ENCODE measurements around the gene PLEKHO2. TPM values are rescaled to one million over a fixed set of nuclear protein-coding genes. Genes with fewer than 3 reads are reported as not detected.

Gene PLEKHO2
- total and polyA plus RNA-seq, 2 donors (not counting 3 experiments of a cell fraction or from before 2014, with no cell fraction given), result 21.9 to 24.9 TPM

DNA sequence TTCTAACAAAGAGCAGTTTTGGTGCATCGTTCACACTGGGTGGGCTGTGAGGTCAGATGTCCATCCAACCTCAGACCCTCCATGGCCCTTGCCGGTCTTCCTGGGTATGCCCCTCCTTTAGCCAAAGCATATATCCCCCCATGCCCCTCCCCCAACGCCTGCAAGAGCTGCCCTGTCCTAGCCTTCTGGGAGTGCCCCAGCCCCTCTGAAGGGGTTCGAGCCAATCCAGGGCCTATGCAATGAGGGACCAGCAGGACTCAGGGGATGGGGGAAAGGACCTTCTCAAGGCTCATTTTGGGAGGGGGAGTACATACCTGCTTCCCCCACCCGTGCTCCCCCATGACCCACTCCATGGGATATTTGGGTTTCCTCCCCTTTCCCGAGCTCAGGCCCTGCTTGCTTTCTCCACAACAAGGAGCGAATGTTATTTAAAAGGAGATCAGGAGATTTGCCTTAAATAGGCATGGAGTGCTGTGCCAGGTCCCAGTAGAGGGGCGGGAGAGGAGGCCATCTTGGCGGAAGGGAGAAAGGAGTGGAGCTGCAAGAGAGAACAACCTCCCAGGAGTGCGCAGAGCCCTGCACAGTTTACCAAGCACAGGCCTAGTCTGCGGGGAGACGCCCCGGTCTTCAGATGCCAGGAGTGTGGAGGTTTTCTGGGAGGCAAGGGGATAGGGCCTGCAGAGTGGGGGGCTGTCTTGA is 34.5 kb upstream of the PLEKHO2 start:
- DNase-seq (ENCODE audit: low read depth, low spot score), result no peak
- Histone ChIP-seq H4K20me1 (replicated peaks; ENCODE audit: control insufficient read depth, extremely low read depth, insufficient read depth, low read length) (no peaks in the 10 kb centered on the region), H3K36me3 (ENCODE audit: control insufficient read depth in 2 of 2, extremely low read depth in 1 of 2, insufficient read depth in 2 of 2, low read length in 2 of 2) (no peaks in the 10 kb centered on the region), H3K9ac (replicated peaks; ENCODE audit: extremely low read depth, insufficient read depth, low read length) (no peak overlapping the region), H3K9me3 (replicated peaks; ENCODE audit: control insufficient read depth, insufficient read depth, low read length) (no peaks in the 10 kb centered on the region), H3K4me1 (ENCODE audit: control insufficient read depth, extremely low read depth, insufficient read depth, low read length) (no peaks in the 10 kb centered on the region), H3K9me1 (replicated peaks; ENCODE audit: control insufficient read depth, extremely low read depth, insufficient read depth, low read length) (no peaks in the 10 kb centered on the region), H2AFZ (ENCODE audit: low read depth, low read length) (no peak overlapping the region), H3K27ac (ENCODE audit: insufficient read depth, low read depth, low read length) (no peak overlapping the region), H3K27me3 (ENCODE audit: control insufficient read depth in 2 of 2, insufficient read depth in 2 of 2, low read length in 2 of 2) (peaks cover 0 to 8% of the 10 kb centered on the region in 2 experiments), H3K79me2 (ENCODE audit: control insufficient read depth, insufficient read depth, low read length) (no peaks in the 10 kb centered on the region), H3K4me2 (ENCODE audit: insufficient read depth, low read length) (no peak overlapping the region), H3K4me3 (replicated peaks in 1 of 3; ENCODE audit: insufficient read depth in 1 of 3, low read depth in 1 of 3, low read length in 3 of 3) (no peak overlapping the region)
- ChIA-PET POLR2A (no interaction called here), CTCF (interaction anchor here (1.0 to 5.1 kb wide), 5 partner anchors 14 to 98 kb away, joined by 5 to 61 read pairs (median 7); no protein-coding TSS in a partner anchor)
- no TSS peak for BruUV-seq (replicated peaks)
- no peak for TF ChIP-seq POLR2A (IDR thresholded peaks at IDR 0.05; ENCODE audit: low read depth, low read length)
- no peak for TF ChIP-seq POLR2AphosphoS5 (IDR thresholded peaks at IDR 0.05; ENCODE audit: insufficient read depth, low read depth, low read length)
- dilution Hi-C loops (cut with MboI; ENCODE audit: extremely low pct_ligation_motif_present, low sequenced_read_pairs) (no loop called here), intact Hi-C loops (cut with micrococcal nuclease) (no loop called here)
- FAIRE-seq, result no peak

DNA sequence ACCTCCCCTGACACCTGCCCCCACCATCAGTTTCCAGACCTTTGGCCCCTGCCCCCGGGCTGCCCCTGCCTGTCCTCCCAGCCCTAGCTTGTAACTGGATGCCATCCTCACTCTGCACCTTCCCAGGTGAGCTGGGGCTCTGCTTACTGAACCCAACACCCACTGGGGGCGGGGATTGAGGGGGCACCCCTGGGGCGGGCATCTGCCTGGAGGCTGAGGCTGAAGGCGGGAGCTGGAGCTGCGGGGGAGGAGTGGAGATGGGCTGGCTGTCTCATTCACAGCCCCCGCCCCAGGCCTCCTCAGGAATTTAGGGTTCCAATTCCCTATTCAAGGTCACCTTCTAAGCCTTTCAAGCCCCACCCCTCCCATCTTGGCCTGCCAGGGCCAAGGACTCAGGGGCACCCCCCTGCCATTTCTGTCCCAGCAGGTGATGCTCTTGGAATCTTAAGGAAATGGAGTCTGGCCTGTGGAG is 33.9 kb upstream of the PLEKHO2 start:
- no TSS peak for BruUV-seq (replicated peaks)
- no peaks in the 10 kb centered on the region for H3K4me1 ChIP-seq (ENCODE audit: control insufficient read depth, extremely low read depth, insufficient read depth, low read length)
- H3K4me3 ChIP-seq (replicated peaks in 1 of 3; ENCODE audit: insufficient read depth in 1 of 3, low read depth in 1 of 3, low read length in 3 of 3), result no peak overlapping the region
- peaks cover 0 to 8% of the 10 kb centered on the region in 2 experiments for H3K27me3 ChIP-seq (ENCODE audit: control insufficient read depth in 2 of 2, insufficient read depth in 2 of 2, low read length in 2 of 2)
- FAIRE-seq (no peak), DNase-seq (ENCODE audit: low read depth, low spot score) (no peak)
- H2AFZ ChIP-seq (ENCODE audit: low read depth, low read length), result no peak overlapping the region
- CTCF ChIA-PET, result interaction anchor here (0.7 to 6.9 kb wide), 6 partner anchors 14 to 143 kb away, joined by 3 to 222 read pairs (median 37); no protein-coding TSS in a partner anchor
- intact Hi-C loops (cut with micrococcal nuclease), result no loop called here
- no peaks in the 10 kb centered on the region for H3K36me3 ChIP-seq (ENCODE audit: control insufficient read depth in 2 of 2, extremely low read depth in 1 of 2, insufficient read depth in 2 of 2, low read length in 2 of 2)
- TF ChIP-seq JUN (IDR thresholded peaks at IDR 0.05; ENCODE audit: borderline replicate concordance, insufficient read depth, insufficient read length, low read depth), result no peak
- TF ChIP-seq, protein P1, sequence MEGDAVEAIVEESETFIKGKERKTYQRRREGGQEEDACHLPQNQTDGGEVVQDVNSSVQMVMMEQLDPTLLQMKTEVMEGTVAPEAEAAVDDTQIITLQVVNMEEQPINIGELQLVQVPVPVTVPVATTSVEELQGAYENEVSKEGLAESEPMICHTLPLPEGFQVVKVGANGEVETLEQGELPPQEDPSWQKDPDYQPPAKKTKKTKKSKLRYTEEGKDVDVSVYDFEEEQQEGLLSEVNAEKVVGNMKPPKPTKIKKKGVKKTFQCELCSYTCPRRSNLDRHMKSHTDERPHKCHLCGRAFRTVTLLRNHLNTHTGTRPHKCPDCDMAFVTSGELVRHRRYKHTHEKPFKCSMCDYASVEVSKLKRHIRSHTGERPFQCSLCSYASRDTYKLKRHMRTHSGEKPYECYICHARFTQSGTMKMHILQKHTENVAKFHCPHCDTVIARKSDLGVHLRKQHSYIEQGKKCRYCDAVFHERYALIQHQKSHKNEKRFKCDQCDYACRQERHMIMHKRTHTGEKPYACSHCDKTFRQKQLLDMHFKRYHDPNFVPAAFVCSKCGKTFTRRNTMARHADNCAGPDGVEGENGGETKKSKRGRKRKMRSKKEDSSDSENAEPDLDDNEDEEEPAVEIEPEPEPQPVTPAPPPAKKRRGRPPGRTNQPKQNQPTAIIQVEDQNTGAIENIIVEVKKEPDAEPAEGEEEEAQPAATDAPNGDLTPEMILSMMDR (IDR thresholded peaks at IDR 0.05; ENCODE audit: extremely low read depth in 1 of 2, insufficient read depth in 1 of 2, low read depth in 1 of 2, low read length in 2 of 2), result no peak
- no peak for TF ChIP-seq EZH2 (IDR thresholded peaks at IDR 0.05; ENCODE audit: borderline replicate concordance, low read depth, low read length, severe bottlenecking)
- TF ChIP-seq FOS (IDR thresholded peaks at IDR 0.05; ENCODE audit: borderline replicate concordance, insufficient read depth, low read length), result no peak
- TF ChIP-seq POLR2A (IDR thresholded peaks at IDR 0.05; ENCODE audit: low read depth, low read length), result no peak
- no peak for TF ChIP-seq GATA2 (IDR thresholded peaks at IDR 0.05; ENCODE audit: insufficient read depth, insufficient read length, low read depth, low read length)
- TF ChIP-seq, protein P2, sequence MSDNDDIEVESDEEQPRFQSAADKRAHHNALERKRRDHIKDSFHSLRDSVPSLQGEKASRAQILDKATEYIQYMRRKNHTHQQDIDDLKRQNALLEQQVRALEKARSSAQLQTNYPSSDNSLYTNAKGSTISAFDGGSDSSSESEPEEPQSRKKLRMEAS (IDR thresholded peaks at IDR 0.05; ENCODE audit: insufficient read depth, insufficient read length), result no peak
- no peak for TF ChIP-seq MYC (IDR thresholded peaks at IDR 0.05; ENCODE audit: low read depth, low read length)
- H3K9me3 ChIP-seq (replicated peaks; ENCODE audit: control insufficient read depth, insufficient read depth, low read length), result no peaks in the 10 kb centered on the region
- no peak overlapping the region for H3K4me2 ChIP-seq (ENCODE audit: insufficient read depth, low read length)
- dilution Hi-C loops (cut with MboI; ENCODE audit: extremely low pct_ligation_motif_present, low sequenced_read_pairs), result no loop called here
- POLR2A ChIA-PET, result no interaction called here
- no peak overlapping the region for H3K9ac ChIP-seq (replicated peaks; ENCODE audit: extremely low read depth, insufficient read depth, low read length)
- no peaks in the 10 kb centered on the region for H4K20me1 ChIP-seq (replicated peaks; ENCODE audit: control insufficient read depth, extremely low read depth, insufficient read depth, low read length)
- H3K9me1 ChIP-seq (replicated peaks; ENCODE audit: control insufficient read depth, extremely low read depth, insufficient read depth, low read length), result no peaks in the 10 kb centered on the region
- no peaks in the 10 kb centered on the region for H3K79me2 ChIP-seq (ENCODE audit: control insufficient read depth, insufficient read depth, low read length)
- H3K27ac ChIP-seq (ENCODE audit: insufficient read depth, low read depth, low read length), result no peak overlapping the region
